GM18526 (cell line): ENCODE measurements around the gene MYO1E.

Experiments
- POLR2A ChIP-seq: IDR thresholded peaks from 3 replicates; pipeline ENCODE4 v1.6.1; 2011; ENCODE audit not compliant: insufficient read length; ENCODE audit errors: extremely low read depth

MYO1E gene

GRCh38 chr15:59396679-59397078 is 24.0 kb upstream of the MYO1E start:
- TF ChIP-seq POLR2A: no peak

GRCh38 chr15:59396211-59396610 is 23.5 kb upstream of the MYO1E start:
- TF ChIP-seq POLR2A: no peak

GRCh38 chr15:59394166-59394661 is 21.5 kb upstream of the MYO1E start:
- TF ChIP-seq POLR2A: no peak

- TF ChIP-seq POLR2A: no peak
Measured at GRCh38 chr15:59392299-59392698, 19.6 kb upstream of the MYO1E start.

GRCh38 chr15:59388670-59389069 is 16.0 kb upstream of the MYO1E start:
- TF ChIP-seq POLR2A: no peak

GRCh38 chr15:59385171-59385570 is 12.5 kb upstream of the MYO1E start:
- TF ChIP-seq POLR2A: no peak

GRCh38 chr15:59384507-59384906 is 11.8 kb upstream of the MYO1E start:
- TF ChIP-seq POLR2A: no peak

GRCh38 chr15:59380902-59381610 is 8.4 kb upstream of the MYO1E start:
- TF ChIP-seq POLR2A: no peak

GRCh38 chr15:59379531-59379930 is 6.9 kb upstream of the MYO1E start:
- TF ChIP-seq POLR2A: no peak

- TF ChIP-seq POLR2A: no peak
Measured at GRCh38 chr15:59378855-59379254, 6.2 kb upstream of the MYO1E start.

- no peak for TF ChIP-seq POLR2A
Measured at GRCh38 chr15:59377924-59378323, 5.3 kb upstream of the MYO1E start.

- no peak for TF ChIP-seq POLR2A
Measured at GRCh38 chr15:59376733-59377132, 4.1 kb upstream of the MYO1E start.

GRCh38 chr15:59373215-59373614 is 544 bp upstream of the MYO1E start:
- TF ChIP-seq POLR2A: no peak

- TF ChIP-seq POLR2A: no peak
Measured at GRCh38 chr15:59371458-59372351, 966 bp downstream of the MYO1E start.

GRCh38 chr15:59369597-59369996 is 3.1 kb downstream of the MYO1E start:
- TF ChIP-seq POLR2A: no peak

GRCh38 chr15:59367022-59367451 is 5.6 kb downstream of the MYO1E start:
- TF ChIP-seq POLR2A: no peak
